HL-60 (cell line): ENCODE results near the gene EREG.

Experiments
- CTCF ChIP-seq: IDR thresholded peaks from one replicate; pipeline ENCODE4 v1.5.1; 2011; ENCODE audit warnings: low read length, control low read depth, inconsistent platforms; ENCODE audit not compliant: insufficient read depth
- GABPA ChIP-seq: IDR thresholded peaks from 2 replicates; pipeline ENCODE4 v1.6.1; 2012; ENCODE audit warnings: low read depth
- POLR2AphosphoS5 ChIP-seq: IDR thresholded peaks from 2 replicates; pipeline ENCODE4 v1.6.1; 2012; ENCODE audit warnings: low read depth
- REST ChIP-seq: IDR thresholded peaks from 2 replicates; pipeline ENCODE4 v1.6.1; 2012; ENCODE audit warnings: low read depth; ENCODE audit not compliant: insufficient replicate concordance

GRCh38 chr4:74410272-74410671 is 45.3 kb downstream of the EREG start:
- TF ChIP-seq CTCF (no peak), GABPA (no peak), REST (no peak), POLR2AphosphoS5 (no peak)
